Epithelial cell of esophagus (primary cell): ENCODE results near the gene HOXB4.

Experiments used
- DNase-seq: peaks from one replicate; pipeline ENCODE4 v3.0.0; 2010; ENCODE audit warnings: low read depth
- H3K4me3 ChIP-seq: 2 replicates; pipeline ENCODE4 v1.5.1; 2011; ENCODE audit warnings: mild to moderate bottlenecking, low read length, control low read depth
- CTCF ChIP-seq: IDR thresholded peaks from 2 replicates; pipeline ENCODE4 v1.5.1; 2011; ENCODE audit warnings: low read depth, mild to moderate bottlenecking, low read length, control low read depth, inconsistent platforms; ENCODE audit not compliant: insufficient read depth; ENCODE audit errors: missing control alignments

The HOXB4 gene

GRCh38 chr17:48598736-48599135, 20.6 kb upstream of the HOXB4 start:
- TF ChIP-seq CTCF, result no peak
- DNase-seq, result no peak
- H3K4me3 ChIP-seq, result no peak overlapping the region

- no peak for DNase-seq
- TF ChIP-seq CTCF, result no peak
- H3K4me3 ChIP-seq, result no peak overlapping the region
These were observed 19.9 kb upstream of the HOXB4 start for GRCh38 chr17:48597778-48598631.

- no peak for DNase-seq
- no peak for TF ChIP-seq CTCF
- no peak overlapping the region for H3K4me3 ChIP-seq
These were observed 19.3 kb upstream of the HOXB4 start for GRCh38 chr17:48597528-48597777.

- no peak for DNase-seq
- H3K4me3 ChIP-seq, result no peak overlapping the region
- TF ChIP-seq CTCF, result no peak
These were observed 18.8 kb upstream of the HOXB4 start for GRCh38 chr17:48596735-48597527.

GRCh38 chr17:48596000-48596734, 18.0 kb upstream of the HOXB4 start:
- no peak for TF ChIP-seq CTCF
- H3K4me3 ChIP-seq, result no peak overlapping the region
- DNase-seq, result no peak

GRCh38 chr17:48595278-48595999, 17.3 kb upstream of the HOXB4 start:
- TF ChIP-seq CTCF, result no peak
- no peak for DNase-seq
- H3K4me3 ChIP-seq, result no peak overlapping the region
